Memory B cell (primary cell): Measurements from ENCODE around the gene FXYD7.
A peak's percentile ranks its signal among the peaks of the same experiment; 100 is the strongest.
"Not testable (repeated sequence)": the region's sequence is repeated elsewhere in the genome, so short reads cannot be mapped to it uniquely, and the experiment has no call there.

ENCODE experiments used
- ATAC-seq: fragments of 150-1000 bp; cut with Tn5 transposase; 2 replicates; pipeline ENCODE4 v1.10.0; 2021; ENCODE audit warnings: low read depth, mild to moderate bottlenecking, moderate library complexity
- DNase-seq, 2 donors: peaks; one replicate each; pipeline ENCODE4 v3.0.0; 2022; ENCODE audit warnings: low spot score in 2 of 2
- H3K27ac Mint-ChIP-seq: one replicate; pipeline ENCODE4 v1.8.0; 2022; ENCODE audit warnings: mild to moderate bottlenecking, moderate library complexity, mixed read lengths
- H3K27me3 Mint-ChIP-seq: one replicate; pipeline ENCODE4 v1.8.0; 2022; ENCODE audit warnings: mixed read lengths
- H3K36me3 Mint-ChIP-seq: one replicate; pipeline ENCODE4 v1.8.0; 2022; ENCODE audit warnings: mild to moderate bottlenecking, mixed read lengths
- H3K4me1 Mint-ChIP-seq: one replicate; pipeline ENCODE4 v1.8.0; 2022; ENCODE audit warnings: mixed read lengths
- H3K4me3 Mint-ChIP-seq: one replicate; pipeline ENCODE4 v1.8.0; 2022; ENCODE audit warnings: mild to moderate bottlenecking, moderate library complexity, mixed read lengths
- H3K9me3 Mint-ChIP-seq: one replicate; pipeline ENCODE4 v1.8.0; 2022; ENCODE audit warnings: mixed read lengths

Gene FXYD7, protein sequence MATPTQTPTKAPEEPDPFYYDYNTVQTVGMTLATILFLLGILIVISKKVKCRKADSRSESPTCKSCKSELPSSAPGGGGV

DNA sequence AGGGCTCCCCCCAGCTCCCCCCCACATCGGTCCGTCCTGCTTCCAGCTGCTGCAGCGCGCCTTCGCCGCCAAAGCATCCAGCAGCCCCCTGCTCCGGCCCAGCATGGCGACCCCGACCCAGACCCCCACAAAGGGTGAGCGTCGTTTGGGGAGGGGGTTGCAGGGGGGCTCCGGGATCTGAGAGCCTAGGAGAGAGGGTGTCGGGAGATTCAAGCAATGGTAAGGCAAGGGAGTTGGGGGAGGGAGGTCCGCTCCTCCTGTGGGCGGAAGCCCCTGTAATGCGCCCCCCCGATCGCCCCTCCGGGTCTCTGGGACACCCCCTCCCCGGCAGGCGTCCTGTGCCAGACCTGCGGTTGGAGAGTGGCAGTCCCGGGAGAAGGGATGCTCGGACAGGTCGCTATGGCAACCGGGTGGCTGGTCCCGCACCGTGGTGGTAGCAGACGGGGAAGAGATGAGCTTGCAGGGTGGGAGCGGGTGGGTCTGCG, at the start of gene FXYD7:
Gene FXYD7, plus strand, starts transcription at position 25 of the 485 bp plus-strand sequence. Its CDS starts 79 bp downstream, at position 104.
- H3K27me3 Mint-ChIP-seq = peaks cover 2% of the 10 kb centered on the region
- peak within 1 kb of the TSS; percentile 90 for H3K4me3 Mint-ChIP-seq

DNA sequence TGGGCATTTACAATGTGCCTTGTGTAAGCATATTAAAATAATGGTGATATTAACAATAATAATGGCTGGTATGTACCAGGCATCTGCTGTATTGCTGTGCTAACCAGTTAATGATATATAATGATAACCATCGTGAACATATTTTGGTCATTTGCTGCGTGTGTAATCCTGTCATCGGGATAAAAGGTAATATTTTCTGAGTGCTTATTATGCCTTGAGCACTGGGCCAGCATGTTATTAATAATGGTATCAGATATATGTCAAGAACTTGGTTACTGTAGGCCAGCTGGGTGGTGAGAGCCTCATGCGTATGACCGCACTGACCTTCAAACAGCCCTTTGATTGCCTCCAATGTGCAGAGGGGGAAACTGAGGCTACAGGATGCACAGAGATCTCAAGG, 49.6 kb upstream of the FXYD7 start:
- DNase-seq = no peak
- Mint-ChIP-seq H3K27me3 (peaks cover 3% of the 10 kb centered on the region), H3K36me3 (no peaks in the 10 kb centered on the region), H3K9me3 (no peaks in the 10 kb centered on the region), H3K4me3 (no peak overlapping the region), H3K27ac (no peak overlapping the region), H3K4me1 (no peaks in the 10 kb centered on the region)
- no peak for ATAC-seq

More for the DNA sequence above, at the start of gene FXYD7:
- no peak for DNase-seq
- Mint-ChIP-seq H3K9me3 (no peaks in the 10 kb centered on the region), H3K4me1 (peaks cover 27% of the 10 kb centered on the region), H3K27ac (peak within 1 kb of the TSS; percentile 16), H3K36me3 (no peaks in the 10 kb centered on the region)
- no peak for ATAC-seq

DNA sequence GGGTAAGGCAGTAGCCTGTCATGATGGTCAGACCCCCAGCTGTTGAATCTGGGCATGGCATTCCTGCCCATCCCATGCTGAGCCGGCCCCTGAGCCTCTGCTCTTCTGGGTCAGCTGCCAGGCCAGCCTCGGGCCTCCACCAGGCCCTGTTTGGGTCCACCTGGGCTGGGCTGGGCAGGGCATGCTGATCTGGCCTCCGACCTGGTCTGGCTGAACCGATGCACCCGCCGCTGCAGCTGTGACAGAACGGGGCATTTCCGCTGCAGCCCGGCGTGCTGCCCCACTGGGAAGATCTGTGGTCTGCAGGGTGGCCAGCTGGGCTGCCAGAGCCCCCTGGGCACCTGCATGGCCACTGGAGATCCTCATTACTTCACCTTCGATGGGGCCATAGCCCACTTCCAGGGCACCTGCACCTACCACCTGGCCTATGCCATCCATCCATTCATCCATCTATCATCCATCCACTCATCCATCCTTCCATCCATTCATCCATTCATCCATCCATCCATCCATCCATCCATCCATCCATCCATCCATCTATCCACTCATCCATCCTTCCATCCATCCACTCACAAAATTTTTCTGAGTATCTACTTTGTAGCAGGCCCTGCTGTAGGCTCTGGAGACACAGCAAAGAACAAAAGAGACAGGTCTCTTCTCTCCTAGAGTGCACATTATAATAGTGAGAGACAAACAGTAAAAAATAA, 49.0 kb upstream of the FXYD7 start:
- Mint-ChIP-seq H3K27me3 (peaks cover 3% of the 10 kb centered on the region), H3K4me1 (no peaks in the 10 kb centered on the region), H3K9me3 (no peaks in the 10 kb centered on the region), H3K4me3 (no peak overlapping the region), H3K36me3 (no peaks in the 10 kb centered on the region), H3K27ac (no peak overlapping the region)
- no peak for ATAC-seq
- no peak for DNase-seq

DNA sequence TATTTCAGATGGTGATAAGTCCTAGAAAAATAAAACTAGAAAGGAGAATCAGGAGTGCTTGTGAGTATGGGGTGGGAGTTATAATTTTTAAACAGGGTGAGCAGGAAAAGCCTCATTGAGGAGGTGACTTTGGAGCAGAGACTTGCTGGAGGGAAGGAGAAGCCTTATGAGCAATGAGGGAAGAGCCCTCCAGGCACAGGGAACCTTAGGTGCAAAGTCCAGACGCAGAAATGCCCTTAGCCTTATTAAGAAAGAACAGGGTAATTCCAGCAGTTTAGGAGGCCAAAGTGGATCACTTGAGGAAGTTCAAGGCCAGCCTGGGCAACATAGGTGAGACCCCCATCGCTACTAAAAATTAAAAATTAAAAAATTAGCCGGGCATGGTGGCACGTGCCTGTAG, 48.4 kb upstream of the FXYD7 start:
- Mint-ChIP-seq H3K4me1 (no peaks in the 10 kb centered on the region), H3K27me3 (peaks cover 3% of the 10 kb centered on the region), H3K4me3 (no peak overlapping the region), H3K27ac (no peak overlapping the region), H3K9me3 (no peaks in the 10 kb centered on the region), H3K36me3 (no peaks in the 10 kb centered on the region)
- ATAC-seq (no peak), DNase-seq (no peak)

DNA sequence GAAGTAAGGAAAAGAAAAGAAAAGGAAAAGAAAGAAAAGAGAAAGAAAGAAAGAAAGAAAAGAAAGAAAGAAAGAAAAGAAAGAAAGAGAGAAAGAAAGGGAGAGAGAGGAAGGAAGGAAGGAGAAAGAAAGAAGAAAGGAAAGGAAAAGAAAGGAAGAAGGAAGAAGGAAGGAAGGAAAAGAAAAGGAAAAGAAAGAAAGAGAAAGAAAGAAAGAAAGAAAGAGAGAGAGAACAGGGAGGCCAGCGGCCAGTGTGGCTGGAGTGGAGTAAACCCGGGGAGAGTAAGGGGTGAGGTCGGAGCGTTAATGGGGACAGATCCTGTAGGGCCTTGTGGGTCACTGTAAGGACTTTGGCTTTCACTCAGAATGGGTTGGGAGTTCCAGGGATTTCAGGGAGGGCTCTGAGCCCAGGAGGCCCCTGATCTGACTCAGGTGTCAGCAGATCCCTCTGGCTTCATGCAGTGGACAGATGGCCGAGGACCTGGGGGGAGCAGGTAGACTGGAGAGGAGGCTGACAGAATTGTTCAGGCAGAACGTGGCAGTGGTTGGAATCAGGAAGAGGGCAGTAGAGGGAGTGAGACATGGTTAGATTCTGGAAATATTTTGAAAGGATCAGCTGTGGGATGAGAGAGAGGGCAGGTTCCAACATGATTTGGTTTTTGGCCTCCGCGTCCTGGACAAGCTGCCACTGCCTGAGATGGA, 47.2 kb upstream of the FXYD7 start:
- ATAC-seq (no peak), DNase-seq (no peak)
- H3K4me3 Mint-ChIP-seq = no peak overlapping the region
- no peak overlapping the region for H3K27ac Mint-ChIP-seq
- peaks cover 3% of the 10 kb centered on the region for H3K27me3 Mint-ChIP-seq
- no peaks in the 10 kb centered on the region for H3K36me3 Mint-ChIP-seq
- H3K9me3 Mint-ChIP-seq = no peaks in the 10 kb centered on the region
- H3K4me1 Mint-ChIP-seq = no peaks in the 10 kb centered on the region

DNA sequence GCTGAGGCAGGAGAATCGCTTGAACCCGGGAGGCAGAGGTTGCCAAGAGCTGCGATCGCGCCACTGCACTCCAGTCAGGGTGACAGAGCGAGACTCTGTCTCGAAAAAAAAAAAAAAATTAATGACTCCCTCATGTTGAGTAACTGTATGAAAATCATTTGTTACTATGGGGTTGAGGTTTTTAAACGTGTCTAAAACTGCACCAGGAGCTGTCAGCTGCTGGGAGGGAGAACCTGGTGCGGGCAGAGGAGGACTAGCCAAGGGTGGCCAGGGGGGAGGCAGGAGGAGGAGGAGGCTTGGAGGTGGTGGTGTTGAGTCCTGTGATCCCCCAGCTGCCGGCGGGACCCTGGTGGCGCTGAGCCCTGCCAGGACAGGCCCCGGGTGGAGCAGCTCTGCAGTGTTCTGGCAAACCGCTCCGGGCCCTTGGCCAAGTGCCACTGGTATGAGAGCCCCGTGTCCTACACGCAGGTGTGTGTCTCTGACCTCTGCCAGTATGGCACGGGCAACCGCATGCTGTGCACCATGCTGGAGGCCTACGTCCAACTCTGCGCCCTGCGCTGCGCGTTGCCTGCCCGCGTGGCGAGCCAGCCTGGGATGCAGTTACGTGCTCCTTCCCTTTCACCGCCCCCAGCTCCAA, 44.5 kb upstream of the FXYD7 start:
- H3K9me3 Mint-ChIP-seq = no peaks in the 10 kb centered on the region
- DNase-seq (no peak), ATAC-seq (no peak)
- H3K27me3 Mint-ChIP-seq = peaks cover 3% of the 10 kb centered on the region
- H3K27ac Mint-ChIP-seq = no peak overlapping the region
- H3K36me3 Mint-ChIP-seq = no peaks in the 10 kb centered on the region
- H3K4me3 Mint-ChIP-seq = no peak overlapping the region
- no peaks in the 10 kb centered on the region for H3K4me1 Mint-ChIP-seq

DNA sequence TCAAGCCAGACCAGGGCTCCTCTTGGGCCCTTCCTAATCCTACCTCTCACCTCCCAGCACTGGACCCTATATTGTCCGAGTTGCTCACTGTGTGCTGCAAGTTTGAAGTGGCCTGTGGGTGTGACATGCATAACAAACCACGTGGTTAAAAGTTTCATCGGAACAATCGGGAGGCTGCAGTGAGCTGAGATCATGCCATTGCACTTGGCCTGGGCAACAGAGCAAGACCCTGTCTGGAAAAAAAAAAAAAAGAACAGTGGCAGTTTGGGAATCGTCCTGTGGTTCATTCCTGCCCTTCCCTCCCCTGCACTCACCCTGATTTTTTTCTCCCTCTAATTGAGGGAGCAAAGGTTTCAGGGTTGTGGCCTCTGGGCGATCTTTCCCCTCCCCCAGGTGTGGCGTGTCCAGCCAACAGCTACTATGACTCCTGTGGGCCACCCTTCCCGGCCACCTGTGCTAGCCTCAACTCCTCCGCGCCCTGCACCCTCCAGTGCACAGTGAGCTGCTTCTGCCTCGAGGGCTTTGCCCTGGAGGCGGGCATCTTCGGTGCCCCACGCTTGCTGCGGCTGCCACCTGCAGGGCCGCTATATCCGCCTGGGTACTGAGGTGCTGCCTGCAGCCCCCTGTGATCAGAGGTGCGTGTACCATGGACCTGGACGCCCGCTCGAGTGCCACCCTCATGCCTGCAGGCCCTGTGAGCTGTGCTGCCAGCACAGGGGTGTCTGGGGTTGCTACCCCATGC, 43.7 kb upstream of the FXYD7 start:
- ATAC-seq = no peak
- no peak overlapping the region for H3K4me3 Mint-ChIP-seq

DNA sequence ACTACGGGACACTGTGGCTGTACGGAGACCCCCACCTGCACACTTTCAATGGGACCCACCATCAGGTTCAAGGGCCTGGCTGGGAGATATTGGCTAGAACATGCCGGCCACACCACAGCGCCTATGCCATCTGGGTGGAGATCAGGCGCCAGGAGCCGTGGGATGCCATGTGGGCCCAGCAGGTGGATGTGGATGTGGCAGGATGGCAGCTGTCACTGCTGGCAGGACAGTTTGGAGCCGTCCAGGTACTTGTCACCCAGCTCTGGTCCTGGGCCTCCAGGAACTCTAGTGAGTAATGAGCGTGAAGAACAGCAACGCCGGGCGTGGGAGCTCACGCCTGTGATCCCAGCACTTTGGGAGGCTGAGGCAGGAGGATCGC, 43.2 kb upstream of the FXYD7 start:
- Mint-ChIP-seq H3K27ac (no peak overlapping the region), H3K4me1 (no peaks in the 10 kb centered on the region), H3K9me3 (no peaks in the 10 kb centered on the region), H3K36me3 (no peaks in the 10 kb centered on the region), H3K27me3 (no peaks in the 10 kb centered on the region), H3K4me3 (no peak overlapping the region)
- no peak for DNase-seq
- no peak for ATAC-seq

More for the DNA sequence above, 43.7 kb upstream of the FXYD7 start:
- no peak overlapping the region for H3K27ac Mint-ChIP-seq
- H3K36me3 Mint-ChIP-seq = no peaks in the 10 kb centered on the region
- H3K27me3 Mint-ChIP-seq = peaks cover under 1% of the 10 kb centered on the region
- no peaks in the 10 kb centered on the region for H3K9me3 Mint-ChIP-seq
- H3K4me1 Mint-ChIP-seq = no peaks in the 10 kb centered on the region
- no peak for DNase-seq

DNA sequence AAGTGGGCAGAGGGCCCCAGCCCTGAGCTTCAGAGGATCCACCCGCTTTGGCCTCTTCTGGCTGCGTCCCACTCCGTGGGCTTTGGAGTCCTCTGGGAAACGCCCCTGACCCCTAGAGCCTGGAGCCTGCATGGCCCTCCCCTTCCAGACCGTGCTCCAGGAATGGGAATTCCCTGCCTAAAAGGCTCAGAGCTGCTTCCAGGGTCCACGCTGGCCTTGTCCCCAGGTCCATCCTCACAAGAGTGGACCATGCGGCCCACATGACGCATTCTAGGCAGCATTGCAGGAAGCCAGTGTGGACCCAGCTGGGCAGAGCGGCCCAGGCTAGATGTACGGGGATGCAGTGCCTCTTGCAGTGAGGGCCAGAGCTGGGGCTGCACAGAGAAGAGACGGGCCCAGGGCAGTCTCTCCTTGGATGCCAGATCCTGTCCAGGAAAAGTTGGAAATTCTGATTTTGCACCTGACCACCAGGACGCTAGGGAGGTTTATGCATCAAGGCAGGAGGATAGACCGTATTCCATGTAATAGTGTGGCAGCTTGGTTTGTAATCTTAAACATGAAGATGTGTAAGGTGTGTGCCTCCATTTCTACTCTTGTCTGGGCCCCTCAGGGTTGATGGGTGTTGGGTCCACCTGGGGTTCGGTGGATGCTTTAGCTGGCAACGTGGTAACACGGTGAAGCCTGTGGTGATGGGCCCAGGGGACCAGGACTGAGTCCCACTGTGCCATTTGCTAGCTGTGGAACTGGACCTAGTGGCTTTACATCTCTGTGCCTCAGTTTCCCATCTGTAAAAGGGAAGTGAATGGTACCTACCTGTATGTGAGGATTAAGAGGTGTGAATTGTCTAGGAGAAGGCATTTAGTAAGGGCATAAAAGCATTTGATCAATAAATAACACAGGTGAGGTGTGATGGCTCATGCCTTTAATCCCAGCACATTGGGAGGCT, 42.2 kb upstream of the FXYD7 start:
- Mint-ChIP-seq H3K27ac (no peak overlapping the region), H3K4me1 (no peaks in the 10 kb centered on the region), H3K27me3 (no peaks in the 10 kb centered on the region), H3K36me3 (no peaks in the 10 kb centered on the region), H3K4me3 (no peak overlapping the region), H3K9me3 (no peaks in the 10 kb centered on the region)
- DNase-seq = no peak
- no peak for ATAC-seq

DNA sequence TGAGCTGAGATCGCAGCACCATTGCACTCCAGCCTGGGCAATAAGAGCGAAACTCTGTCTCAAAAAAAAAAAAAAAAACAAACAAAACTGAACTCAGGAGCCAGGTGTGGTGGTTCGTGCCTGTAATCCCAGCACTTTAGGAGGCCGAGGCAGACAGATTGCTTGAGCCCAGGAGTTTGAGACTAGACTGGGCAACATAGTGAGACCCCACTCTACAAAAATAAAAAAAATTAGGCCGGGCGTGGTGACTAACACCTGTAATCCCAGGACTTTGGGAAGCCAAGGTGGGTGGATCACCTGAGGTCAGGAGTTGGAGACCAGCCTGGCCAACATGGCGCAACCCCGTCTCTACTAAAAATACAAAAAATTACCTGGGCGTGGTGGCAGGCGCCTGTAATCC, 41.1 kb upstream of the FXYD7 start:
- DNase-seq, H3K9me3 Mint-ChIP-seq, H3K4me3 Mint-ChIP-seq, H3K36me3 Mint-ChIP-seq, H3K27me3 Mint-ChIP-seq, H3K4me1 Mint-ChIP-seq, ATAC-seq, H3K27ac Mint-ChIP-seq: not testable (repeated sequence)

DNA sequence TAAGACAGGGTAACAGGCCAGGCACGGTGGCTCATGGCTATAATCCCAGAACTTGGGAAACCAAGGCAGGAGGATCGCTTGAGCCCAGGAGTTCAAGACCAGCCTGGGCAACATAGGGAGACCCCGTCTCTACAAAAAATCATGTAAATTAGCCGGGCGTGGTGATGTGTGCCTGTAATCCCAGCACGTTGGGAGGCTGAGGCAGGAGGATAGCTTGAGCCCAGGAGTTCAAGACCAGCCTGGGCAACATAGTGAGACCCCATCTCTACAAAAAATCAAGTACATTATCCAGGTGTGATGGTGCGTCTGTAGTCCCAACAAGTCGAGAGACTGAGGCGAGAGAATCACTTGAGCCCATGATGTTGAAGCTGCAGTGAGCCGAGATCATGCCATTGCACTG, 39.4 kb upstream of the FXYD7 start:
- not testable (repeated sequence) for H3K9me3 Mint-ChIP-seq, DNase-seq, H3K27me3 Mint-ChIP-seq, ATAC-seq, H3K4me1 Mint-ChIP-seq, H3K27ac Mint-ChIP-seq, H3K36me3 Mint-ChIP-seq, H3K4me3 Mint-ChIP-seq

DNA sequence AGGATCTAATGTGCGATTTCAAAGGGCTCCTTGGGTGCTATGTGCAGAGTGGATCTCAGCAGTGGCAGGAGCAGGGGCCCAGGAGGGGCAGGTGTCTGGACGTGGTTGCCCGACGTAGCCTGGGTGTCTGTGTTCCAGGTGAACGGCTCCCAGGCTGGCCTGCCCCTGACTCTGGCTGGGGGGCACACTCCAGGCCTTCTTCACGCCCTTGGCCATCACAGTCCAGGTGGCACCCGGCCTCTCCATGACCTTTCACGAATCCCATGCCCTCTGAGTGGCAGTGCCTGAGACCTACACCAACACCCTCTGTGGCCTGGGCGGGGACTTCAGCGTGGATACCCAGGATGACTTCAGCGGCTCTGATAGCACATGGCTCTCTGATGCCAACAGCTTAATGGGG, 38.7 kb upstream of the FXYD7 start:
- no peak for ATAC-seq
- Mint-ChIP-seq H3K27ac (no peak overlapping the region), H3K4me3 (no peak overlapping the region), H3K27me3 (no peaks in the 10 kb centered on the region), H3K4me1 (no peaks in the 10 kb centered on the region), H3K9me3 (no peaks in the 10 kb centered on the region), H3K36me3 (no peaks in the 10 kb centered on the region)
- no peak for DNase-seq

DNA sequence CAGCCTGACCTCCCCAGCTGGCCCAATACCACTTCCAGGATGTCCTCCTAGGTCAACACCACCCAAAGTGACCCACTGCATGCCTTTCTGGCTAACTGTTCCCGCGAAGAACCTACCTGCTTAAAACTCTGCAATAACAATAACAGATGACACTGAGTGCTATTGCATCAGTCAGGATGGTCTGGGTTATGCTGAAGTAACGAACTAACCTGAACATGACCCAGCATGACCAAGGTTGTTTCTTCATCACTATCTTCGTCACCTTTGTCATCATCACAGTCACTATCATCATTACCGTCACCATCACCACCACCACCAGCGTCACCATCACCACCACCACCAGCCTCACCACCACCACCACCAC, 38.0 kb upstream of the FXYD7 start:
- Mint-ChIP-seq H3K4me1 (no peaks in the 10 kb centered on the region), H3K27me3 (no peaks in the 10 kb centered on the region), H3K36me3 (no peaks in the 10 kb centered on the region), H3K27ac (no peak overlapping the region), H3K4me3 (no peak overlapping the region), H3K9me3 (no peaks in the 10 kb centered on the region)
- DNase-seq = no peak
- ATAC-seq = no peak
